GM19043 (cell line): ENCODE measurements around the gene SLC38A6.

Experiments
- ATAC-seq: cut with Tn5 transposase; IDR thresholded peaks from one replicate; pipeline ENCODE4 v1.9.1; 2021; ENCODE audit warnings: low read depth; ENCODE audit not compliant: unreplicated experiment

Gene SLC38A6

DNA sequence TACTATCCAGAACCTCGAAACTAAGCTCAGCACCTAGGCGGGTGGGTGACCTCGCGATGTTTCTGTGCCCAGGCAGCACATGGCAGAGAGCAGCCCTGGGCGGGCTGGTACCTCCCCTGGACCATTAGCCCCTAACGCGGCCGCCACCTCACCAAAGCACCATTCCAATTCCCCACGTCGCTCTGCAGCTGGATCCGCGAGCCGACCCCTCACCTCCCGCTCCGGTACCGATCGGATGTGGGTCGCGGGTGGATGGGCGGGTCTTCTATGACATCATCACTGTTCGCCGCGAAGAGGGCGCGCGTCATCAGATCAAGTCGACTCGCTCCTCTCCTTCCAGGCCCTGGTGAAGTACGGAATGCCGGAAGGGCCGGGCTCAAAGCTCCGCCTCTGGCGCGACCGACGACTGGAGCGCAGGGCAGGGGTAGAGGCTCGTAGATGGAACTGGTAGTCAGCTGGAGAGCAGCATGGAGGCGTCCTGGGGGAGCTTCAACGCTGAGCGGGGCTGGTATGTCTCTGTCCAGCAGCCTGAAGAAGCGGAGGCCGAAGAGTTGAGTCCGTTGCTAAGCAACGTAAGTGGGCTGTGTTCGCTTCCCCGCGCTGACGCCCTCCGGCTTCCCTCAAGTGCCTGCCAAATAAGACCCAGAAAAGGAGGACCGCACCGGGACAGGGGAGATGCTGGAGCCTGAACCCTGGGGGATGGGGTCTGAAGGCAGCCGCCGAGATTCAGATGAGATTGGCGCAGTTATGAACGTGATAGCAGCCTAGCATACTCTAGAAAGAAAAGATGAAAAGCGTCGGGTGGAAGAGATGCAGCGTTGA lies at the start of gene SLC38A6, which contains the start of gene TRMT5:
TSS of gene SLC38A6 (plus strand) at position 435 of the 822 bp plus-strand sequence. CDS start at position 468, 33 bp downstream.
TSS of gene TRMT5 (minus strand) at position 269 of the 822 bp plus-strand sequence. CDS start at position 163, 106 bp downstream.
- ATAC-seq, result peak; percentile 75

DNA sequence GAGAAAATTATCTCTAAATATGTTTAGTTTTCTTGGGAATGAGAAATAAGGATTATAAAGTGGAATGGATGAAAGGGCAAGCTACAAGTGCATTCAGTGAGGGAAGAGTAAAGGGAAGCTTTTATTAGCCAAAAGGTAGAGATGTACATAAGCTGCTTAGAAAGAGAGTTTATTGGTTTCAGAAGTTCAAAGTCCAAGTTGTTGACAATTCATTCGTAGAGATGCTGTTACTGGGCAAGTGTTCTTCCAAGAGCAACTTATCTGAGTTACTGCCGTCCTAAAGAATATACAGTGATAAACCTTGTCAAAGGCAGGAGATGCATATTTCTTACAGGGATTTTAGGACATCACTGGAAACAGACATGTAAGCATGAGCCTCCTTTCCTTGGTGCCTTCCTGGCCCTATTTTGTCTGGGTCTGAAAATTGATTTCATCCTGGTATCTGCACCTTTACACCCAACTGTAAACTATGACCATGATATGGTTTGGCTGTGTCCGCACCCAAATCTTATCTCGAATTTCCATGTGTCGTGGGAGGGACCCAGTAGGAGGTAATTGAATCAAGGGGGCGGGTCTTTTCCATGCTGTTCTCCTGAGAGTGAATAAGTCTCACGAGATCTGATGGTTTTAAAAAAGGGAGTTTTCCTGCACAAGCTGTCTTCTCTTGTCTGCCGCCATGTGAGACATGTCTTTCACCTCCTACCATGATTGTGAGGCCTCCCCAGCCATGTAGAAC lies 47.0 kb upstream of the SLC38A6 start:
- no peak for ATAC-seq

DNA sequence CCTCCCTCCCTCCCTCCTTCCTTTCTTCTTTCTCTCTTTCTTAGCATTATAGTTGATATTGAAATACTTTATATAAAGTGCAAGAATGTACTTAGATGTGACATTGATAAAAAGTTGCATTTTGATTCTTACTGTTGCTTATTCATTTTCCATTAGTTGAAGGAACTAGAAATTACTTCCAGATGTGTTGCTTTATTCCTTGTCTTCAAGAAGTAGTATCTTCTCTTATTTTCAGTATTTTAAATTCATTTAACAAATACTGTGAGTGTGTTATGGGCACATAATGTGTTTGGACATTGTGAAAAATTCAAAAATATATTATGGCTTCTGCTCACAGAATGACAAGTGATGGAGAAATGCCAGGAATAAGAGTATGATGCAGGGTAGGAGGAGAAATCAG lies 45.7 kb upstream of the SLC38A6 start:
- ATAC-seq, result no peak

DNA sequence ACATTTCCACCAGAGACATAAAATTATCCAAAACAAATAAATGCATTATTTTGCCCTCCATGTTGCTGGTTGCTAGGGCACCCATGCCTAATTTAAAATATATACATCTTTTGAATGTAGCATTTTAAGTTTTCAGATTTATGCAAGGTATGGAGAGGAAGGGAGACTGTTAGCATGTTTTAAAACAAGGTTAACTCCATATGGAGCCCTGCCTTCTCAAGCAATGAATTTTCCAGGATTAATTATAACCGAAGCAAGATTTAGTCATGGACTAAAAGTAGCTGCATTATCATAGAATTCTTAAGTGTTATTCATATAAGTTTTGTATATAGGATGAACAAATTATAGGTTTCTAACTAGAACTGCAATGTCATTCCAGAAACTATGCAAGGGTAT lies 37.4 kb upstream of the SLC38A6 start:
- ATAC-seq, result no peak

DNA sequence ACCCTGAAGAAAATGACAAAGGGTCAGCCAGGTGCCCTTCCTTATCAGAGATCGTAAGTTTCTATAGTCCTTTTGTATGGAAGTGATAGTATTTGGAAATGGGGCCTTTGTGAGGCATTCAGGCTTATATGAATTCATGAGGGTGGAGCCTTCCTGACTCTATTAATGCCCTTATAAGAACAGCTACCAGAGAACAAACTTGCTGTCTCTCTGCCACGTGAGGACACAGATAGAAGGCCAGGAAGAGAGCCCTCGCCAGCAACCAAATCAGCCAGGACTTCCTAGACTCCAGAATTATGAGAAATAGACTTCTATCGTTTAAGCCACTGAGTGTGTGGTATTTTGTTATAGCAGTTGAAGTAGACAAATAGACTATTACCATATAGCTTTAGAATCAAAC lies 36.8 kb upstream of the SLC38A6 start:
- ATAC-seq, result no peak

DNA sequence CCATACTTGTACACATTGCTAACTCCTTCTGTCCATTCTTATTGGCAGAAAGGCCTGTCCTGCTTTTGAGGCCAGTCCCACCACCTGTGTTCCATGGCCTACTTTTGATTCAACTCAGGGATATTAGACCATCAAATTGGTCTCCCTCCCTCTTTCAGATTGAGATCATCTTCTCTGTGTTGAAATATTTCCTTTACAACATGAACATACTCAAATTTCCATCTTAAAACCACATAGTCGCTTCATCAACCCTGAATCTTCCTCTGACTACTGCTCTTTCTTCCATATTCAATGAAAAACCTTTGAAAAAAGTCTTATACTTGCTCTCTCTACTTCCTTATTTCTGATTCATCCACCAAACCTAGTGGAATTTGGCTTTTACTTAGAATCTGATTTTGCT lies 35.1 kb upstream of the SLC38A6 start:
- no peak for ATAC-seq

DNA sequence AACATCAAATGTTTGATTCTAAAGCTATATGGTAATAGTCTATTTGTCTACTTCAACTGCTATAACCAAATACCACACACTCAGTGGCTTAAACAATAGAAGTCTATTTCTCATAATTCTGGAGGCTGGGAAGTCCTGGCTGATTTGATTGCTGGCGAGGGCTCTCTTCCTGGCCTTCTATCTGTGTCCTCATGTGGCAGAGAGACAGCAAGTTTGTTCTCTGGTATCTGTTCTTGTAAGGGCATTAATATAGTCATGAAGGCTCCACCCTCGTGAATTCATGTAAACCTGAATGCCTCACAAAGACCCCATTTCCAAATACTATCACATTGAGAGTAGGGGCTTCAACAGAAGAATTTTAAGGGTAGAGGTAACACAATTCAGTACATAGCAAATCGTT lies 34.3 kb upstream of the SLC38A6 start:
- no peak for ATAC-seq

DNA sequence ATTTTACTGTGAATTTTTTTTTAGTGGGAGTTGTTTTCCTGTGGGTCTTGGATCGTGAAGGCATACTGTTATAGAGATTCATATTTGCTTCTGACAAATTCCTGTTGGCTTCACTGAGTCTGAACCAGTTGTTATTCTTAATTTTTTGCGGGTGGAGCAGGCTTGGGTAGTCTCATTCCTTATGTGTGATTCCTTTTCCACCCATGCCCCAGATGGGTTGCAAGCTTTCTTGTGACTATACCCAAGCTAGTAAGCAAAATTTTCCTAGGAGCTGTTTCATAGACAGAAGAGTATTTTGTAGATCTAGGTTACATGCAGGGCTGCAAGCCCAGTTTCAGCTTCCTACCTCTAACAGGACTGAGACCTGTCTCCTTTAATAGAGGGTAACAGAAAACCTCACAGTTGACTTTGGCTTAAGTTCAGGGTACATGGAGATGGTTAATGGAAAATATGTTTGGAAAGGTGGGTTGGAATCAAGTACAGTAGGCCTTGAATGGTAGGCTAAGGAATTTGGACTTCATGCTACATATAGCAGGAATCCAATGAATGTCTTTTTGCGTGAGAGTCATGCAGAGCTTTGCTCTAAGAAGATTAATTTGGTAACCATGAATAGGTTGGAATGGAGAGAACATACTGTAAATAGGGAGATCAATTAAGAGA lies 29.1 kb upstream of the SLC38A6 start:
- no peak for ATAC-seq

DNA sequence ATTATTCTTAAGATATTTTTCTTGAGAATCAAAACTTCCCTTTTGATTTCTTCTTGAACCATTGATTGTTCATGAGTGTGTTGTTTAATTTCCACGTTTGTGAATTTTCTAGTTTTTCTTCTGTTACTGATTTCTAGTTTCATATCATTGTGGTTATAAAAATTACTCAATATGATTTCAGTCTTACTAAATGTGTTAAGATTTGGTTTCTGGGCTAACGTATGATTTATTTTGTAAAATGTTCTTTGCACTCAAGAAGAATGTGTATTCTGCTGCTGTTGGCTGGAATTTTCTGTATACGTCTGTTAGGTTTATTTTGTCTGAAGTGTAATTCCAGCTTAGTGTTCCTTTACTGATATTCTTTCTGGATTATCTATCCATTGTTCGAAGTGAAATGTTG lies 24.8 kb upstream of the SLC38A6 start:
- ATAC-seq, result no peak

DNA sequence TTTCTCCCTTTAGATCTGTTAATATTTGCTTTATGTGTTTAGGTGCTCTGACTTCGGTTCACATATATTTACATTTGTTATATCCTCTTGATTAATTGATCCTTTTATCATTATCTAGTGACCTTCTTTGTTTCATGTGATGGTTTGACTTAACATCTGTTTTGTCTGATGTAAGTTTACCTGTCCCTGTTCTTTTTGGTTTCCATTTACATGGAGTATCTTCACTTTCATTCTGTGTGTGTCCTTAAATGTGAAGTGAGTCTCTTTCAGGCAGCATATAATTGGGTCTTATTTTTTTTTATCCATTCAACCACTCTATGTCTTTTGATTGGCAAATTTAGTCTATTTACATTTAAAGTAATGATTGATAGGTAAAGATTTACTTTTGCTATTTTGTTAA lies 24.4 kb upstream of the SLC38A6 start:
- no peak for ATAC-seq

DNA sequence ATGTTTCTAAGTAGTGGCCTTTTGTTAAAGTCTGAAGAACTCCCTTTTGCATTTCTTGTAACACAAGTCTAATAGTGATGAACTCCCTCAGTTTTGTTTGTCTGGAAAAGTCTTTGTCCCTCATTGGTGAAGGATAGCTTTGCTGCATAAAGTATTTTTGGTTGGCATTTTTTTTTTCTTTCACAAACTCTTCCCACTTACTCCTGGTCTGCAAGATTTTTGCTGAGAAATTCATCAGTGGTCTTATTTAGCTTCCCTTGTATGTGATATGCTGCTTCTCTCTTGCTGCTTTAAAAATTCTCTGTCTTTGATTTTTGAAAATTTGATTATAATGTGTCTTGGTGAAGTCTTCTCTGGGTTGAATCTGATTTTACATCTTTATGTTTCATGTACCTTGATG lies 22.9 kb upstream of the SLC38A6 start:
- no peak for ATAC-seq

DNA sequence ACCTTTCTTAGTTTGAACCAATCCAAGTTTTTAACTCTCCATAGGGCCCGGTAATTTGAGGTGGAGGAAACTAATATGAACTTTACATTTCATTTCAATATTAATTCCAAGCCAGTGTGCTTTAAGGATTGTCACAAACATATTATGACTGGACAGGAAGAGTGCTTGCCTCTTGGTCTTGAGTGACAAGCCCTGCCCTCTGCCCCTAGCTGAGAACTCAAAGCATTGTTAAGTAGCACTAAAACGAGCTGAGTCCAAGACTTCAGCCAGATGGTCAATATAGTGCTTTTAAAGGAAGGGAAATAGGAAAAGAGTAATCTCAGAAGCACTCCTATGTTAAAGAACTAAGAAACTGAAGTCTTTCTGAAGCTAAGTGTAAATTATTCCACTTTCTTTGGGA lies 17.3 kb upstream of the SLC38A6 start:
- no peak for ATAC-seq

DNA sequence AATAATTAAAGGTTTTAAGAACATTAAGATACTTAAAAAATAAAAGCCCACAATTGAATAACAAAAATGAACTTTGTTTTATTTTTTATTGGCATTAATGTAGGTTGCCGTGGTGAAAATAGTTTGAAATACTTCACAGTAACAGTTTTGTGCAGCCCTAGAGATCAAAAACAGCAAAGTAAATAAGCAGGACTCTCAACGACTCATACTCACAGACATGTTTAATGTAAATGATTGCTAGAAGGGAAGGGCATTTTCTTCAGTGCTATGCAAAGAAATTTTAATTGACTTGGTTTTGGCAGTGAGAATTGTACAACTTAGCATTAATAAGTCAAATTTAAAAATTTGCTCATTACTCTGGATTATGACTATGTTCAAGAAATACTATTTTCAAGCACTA lies 16.1 kb upstream of the SLC38A6 start:
- no peak for ATAC-seq

DNA sequence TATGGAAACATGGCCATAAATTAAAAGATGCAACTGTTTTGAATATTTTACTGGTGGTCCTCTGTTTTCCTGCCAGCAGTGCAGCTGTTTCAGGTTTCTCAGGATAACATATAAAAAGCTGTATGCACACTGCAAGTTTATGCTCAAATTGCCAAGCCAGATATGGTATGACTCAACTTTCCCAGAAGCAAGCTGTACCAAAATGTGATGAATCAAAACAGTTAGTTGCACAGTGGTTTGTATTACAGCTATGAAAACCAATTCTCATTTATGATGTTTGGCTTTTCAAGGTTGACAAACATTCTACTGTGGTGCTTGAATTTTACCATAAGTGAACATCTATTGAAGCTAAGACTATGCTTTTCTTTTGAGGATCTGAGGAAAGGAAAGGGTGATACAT lies 15.6 kb upstream of the SLC38A6 start:
- ATAC-seq, result no peak

DNA sequence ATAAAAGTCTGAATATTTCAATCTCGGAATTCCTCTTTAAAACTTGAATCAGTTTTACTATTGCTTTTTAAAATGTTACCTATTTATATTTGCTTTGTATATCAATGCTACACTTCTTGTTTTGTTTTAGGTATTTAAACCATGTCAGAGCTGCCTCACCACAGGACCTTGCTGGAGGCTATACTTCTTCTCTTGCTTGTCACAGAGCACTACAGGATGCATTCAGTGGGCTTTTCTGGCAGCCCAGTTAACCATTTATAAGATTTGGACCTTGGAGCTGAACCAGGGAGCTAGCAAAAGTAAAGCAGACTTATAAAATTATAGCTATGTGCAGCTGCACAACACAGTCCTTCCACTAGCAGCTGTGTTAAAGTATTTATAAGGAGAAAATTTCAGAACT lies 12.9 kb upstream of the SLC38A6 start:
- ATAC-seq, result no peak

DNA sequence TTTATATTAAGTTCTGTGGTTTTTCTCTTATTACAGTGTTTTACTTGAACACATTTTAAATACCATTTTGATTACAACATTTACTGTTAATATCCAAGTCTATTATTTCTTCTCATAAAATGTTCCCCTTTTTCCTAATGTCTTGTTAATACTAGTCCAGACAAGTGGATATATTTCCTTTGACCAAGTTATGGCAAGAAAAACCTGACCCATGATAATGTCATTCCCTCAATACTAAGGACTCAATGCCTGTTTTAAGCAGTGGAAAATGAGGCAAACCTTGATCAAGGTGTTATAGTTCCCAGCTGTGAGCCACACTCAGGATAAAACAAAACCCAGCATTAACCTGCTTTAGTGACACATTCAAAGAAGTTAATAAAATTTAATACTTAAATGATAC lies 12.4 kb upstream of the SLC38A6 start:
- no peak for ATAC-seq

DNA sequence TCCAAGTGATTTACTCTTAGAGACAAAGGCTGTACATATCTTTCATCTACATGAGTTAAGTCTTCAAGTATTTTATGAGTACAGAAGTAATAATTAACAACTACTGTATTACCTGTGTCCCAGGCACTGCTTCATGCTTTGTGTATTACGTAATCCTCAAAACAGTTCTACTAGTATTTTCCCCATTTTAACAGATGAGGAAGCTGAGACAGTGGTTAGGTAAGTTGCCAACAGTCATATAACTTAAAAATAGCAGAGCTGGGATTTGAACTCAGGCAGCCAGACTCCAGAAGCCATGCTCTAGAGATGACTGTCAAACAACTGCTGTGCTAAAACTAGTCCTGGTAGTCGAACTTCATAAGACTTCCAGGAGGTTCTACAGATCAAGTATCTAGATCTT lies 10.9 kb upstream of the SLC38A6 start:
- no peak for ATAC-seq

DNA sequence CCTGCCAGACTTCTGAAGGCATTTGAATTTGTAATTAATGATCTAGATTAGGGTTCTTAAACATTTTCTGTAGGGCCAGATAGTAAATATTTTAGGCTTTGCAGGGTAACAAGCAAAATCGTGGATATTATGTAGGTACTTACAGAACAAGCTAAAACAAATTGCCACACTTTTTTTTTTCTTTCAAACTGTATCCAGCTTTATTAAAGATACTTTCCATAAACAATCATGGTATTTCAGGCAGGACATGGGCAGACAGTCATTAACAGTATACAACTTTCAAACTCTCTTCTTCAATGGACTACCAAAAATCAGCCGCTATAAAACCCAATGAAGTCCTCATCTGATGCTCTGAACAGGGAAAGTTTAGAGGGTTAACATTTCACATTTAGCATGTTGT lies 9.8 kb upstream of the SLC38A6 start:
- ATAC-seq, result no peak

DNA sequence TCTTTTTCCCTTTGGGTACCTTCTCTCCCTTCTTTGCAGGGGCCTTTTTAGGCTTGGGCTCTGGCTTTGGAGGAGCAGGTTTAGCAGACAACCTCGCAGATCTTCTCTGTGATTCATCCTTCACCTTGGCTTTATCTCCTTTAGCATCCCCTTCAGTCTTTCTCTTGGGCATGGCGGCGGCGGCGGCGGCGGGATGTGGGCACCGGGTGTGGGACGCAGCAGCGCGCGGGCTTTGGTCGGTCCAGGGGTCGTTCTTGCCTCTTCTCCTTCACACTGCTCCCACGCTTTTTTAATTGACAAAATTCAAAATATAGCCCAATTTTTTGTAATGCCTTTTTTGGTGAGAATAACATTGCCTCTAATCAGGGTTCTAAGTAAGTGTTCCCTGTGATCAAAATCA lies 8.8 kb upstream of the SLC38A6 start:
- ATAC-seq, result no peak

DNA sequence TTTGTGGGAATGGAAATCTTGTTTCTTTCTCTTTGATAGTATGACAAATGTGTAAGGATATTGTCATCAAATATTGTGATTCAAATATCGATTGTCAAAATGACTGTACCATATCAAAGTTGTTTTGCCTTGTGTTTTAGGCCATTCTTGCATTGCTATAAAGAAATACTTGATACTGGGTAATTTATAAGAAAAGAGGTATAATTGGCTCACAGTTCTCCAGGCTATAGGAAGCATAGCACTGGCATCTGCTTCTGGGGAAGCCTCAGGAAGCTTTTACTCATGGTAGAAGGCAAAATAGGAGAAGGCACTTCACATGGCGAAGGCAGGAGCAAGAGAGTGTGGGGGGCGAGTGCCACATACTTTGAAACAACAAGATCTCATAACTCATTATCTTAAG lies 8.0 kb upstream of the SLC38A6 start:
- no peak for ATAC-seq

DNA sequence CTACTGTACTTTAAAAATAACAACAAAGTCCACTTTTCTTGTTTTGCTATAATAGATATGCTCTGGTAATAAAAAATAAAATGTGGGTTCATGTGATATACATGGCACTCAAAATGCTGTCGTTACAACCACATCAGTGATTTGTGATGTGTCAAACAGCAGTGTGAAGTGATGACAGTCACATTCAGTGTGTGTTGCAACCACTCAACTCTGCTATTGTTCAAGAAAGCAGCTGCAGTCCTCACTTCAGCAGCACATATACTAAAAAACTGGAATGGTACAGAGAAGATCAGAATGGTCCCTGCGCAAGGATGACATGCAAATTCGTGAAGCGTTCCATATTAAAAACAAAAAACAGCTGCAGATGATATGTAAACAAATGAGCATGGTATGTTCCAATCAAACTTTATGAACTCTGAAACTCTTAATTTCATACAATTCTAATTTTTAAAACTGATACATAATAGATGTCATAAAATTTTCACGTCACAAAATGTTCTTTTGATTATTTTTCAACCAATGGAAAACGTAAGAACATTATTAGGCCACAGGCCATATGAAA lies 6.9 kb upstream of the SLC38A6 start:
- ATAC-seq, result no peak
